Liver (tissue), 9 donors: ENCODE results near the gene KIFC1. TPM values are rescaled to one million over a fixed set of nuclear protein-coding genes. Genes with fewer than 3 reads are reported as not detected.

ENCODE experiments used
- DNase-seq: peaks from one replicate; pipeline ENCODE4 v3.0.0-alpha.2; 2017; ENCODE audit warnings: low spot score
- H3K27ac ChIP-seq, 2 donors: one replicate each; pipeline ENCODE4 v1.7.0; 2013; ENCODE audit warnings: inconsistent platforms in 2 of 2, low read length in 2 of 2, control low read depth in 1 of 2, low read depth in 1 of 2, mild to moderate bottlenecking in 1 of 2
- H3K27me3 ChIP-seq, 4 donors: one replicate each; pipeline versions ENCODE4 v1.6.1 to v1.7.0; 2013; ENCODE audit warnings: low read length in 3 of 4, inconsistent platforms in 1 of 4, mild to moderate bottlenecking in 1 of 4, moderate library complexity in 1 of 4; ENCODE audit not compliant: control insufficient read depth in 4 of 4, insufficient read depth in 4 of 4
- H3K36me3 ChIP-seq, 4 donors: one replicate each; pipeline versions ENCODE4 v1.6.1 to v1.7.0; 2013; ENCODE audit warnings: low read length in 3 of 4, mild to moderate bottlenecking in 3 of 4, low read depth in 1 of 4, moderate library complexity in 1 of 4; ENCODE audit not compliant: control insufficient read depth in 4 of 4, insufficient read depth in 3 of 4
- H3K4me1 ChIP-seq, 4 donors: one replicate each; pipeline versions ENCODE4 v1.6.1 to v1.7.0; 2013; ENCODE audit warnings: low read length in 3 of 4, mild to moderate bottlenecking in 3 of 4, moderate library complexity in 1 of 4; ENCODE audit not compliant: control insufficient read depth in 4 of 4, insufficient read depth in 4 of 4
- H3K4me3 ChIP-seq, 3 donors: one replicate each; pipeline versions ENCODE4 v1.6.1 to v1.7.0; 2013; ENCODE audit warnings: low read length in 3 of 3, control low read depth in 1 of 3, low read depth in 1 of 3, mild to moderate bottlenecking in 1 of 3
- H3K9ac ChIP-seq, 2 donors: one replicate each; pipeline ENCODE4 v1.7.0; 2013; ENCODE audit warnings: low read length in 2 of 2, mild to moderate bottlenecking in 2 of 2, moderate library complexity in 2 of 2, control low read depth in 1 of 2, low read depth in 1 of 2
- H3K9me3 ChIP-seq, 4 donors: one replicate each; pipeline versions ENCODE4 v1.6.1 to v1.7.0; 2013; ENCODE audit warnings: low read length in 3 of 4; ENCODE audit not compliant: control insufficient read depth in 4 of 4
- ATF3 ChIP-seq: IDR thresholded peaks from 2 replicates; pipeline ENCODE4 v1.6.1; 2016; ENCODE audit warnings: antibody characterized with exemption
- CTCF ChIP-seq: fragments of 150-350 bp; IDR thresholded peaks from 2 replicates; pipeline ENCODE4 v1.5.1; 2017; ENCODE audit warnings: improper control_type of control experiment, low read depth, low read length; ENCODE audit not compliant: missing input control
- EGR1 ChIP-seq, 2 donors: IDR thresholded peaks; 2 replicates each; pipeline ENCODE4 v1.6.1; 2016 to 2018; ENCODE audit warnings: antibody characterized with exemption in 2 of 2, low read depth in 2 of 2
- FOXA2 ChIP-seq: IDR thresholded peaks from 2 replicates; pipeline ENCODE4 v1.6.1; 2016; ENCODE audit warnings: antibody characterized with exemption
- GABPA ChIP-seq, 2 donors: IDR thresholded peaks in 1 of 2; conservative IDR thresholded peaks in 1 of 2; 2 replicates each; pipeline ENCODE4 v1.6.1; 2016; ENCODE audit warnings: antibody characterized with exemption in 2 of 2, mild to moderate bottlenecking in 1 of 2, moderate library complexity in 1 of 2
- HNF4A ChIP-seq, 2 donors: conservative IDR thresholded peaks; 2 replicates each; pipeline ENCODE4 v1.6.1; 2016; ENCODE audit warnings: antibody characterized with exemption in 2 of 2, mild to moderate bottlenecking in 2 of 2
- HNF4G ChIP-seq: IDR thresholded peaks from 2 replicates; pipeline ENCODE4 v1.6.1; 2016; ENCODE audit warnings: antibody characterized with exemption
- JUND ChIP-seq, 2 donors: IDR thresholded peaks; 2 replicates each; pipeline ENCODE4 v1.6.1; 2016; ENCODE audit warnings: antibody characterized with exemption in 2 of 2
- MAX ChIP-seq: IDR thresholded peaks from 2 replicates; pipeline ENCODE4 v1.6.1; 2016; ENCODE audit warnings: antibody characterized with exemption
- NR2F2 ChIP-seq: IDR thresholded peaks from 2 replicates; pipeline ENCODE4 v1.6.1; 2016; ENCODE audit warnings: antibody characterized with exemption
- RAD21 ChIP-seq, 2 donors: IDR thresholded peaks; 2 replicates each; pipeline ENCODE4 v1.6.1; 2016; ENCODE audit warnings: antibody characterized with exemption in 2 of 2, mild to moderate bottlenecking in 2 of 2
- REST ChIP-seq: IDR thresholded peaks from 2 replicates; pipeline ENCODE4 v1.6.1; 2016; ENCODE audit warnings: antibody characterized with exemption, mild to moderate bottlenecking
- RXRA ChIP-seq, 2 donors: IDR thresholded peaks; 2 replicates each; pipeline ENCODE4 v1.6.1; 2017 to 2018; ENCODE audit warnings: antibody characterized with exemption in 2 of 2, mild to moderate bottlenecking in 1 of 2
- SP1 ChIP-seq: IDR thresholded peaks from 2 replicates; pipeline ENCODE4 v1.6.1; 2018; ENCODE audit warnings: antibody characterized with exemption, mild to moderate bottlenecking
- TAF1 ChIP-seq: conservative IDR thresholded peaks from 2 replicates; pipeline ENCODE4 v1.6.1; 2016; ENCODE audit warnings: antibody characterized with exemption, mild to moderate bottlenecking
- YY1 ChIP-seq: IDR thresholded peaks from 2 replicates; pipeline ENCODE4 v1.6.1; 2016; ENCODE audit warnings: antibody characterized with exemption, mild to moderate bottlenecking
- ZBTB33 ChIP-seq: IDR thresholded peaks from 2 replicates; pipeline ENCODE4 v1.6.1; 2016; ENCODE audit warnings: antibody characterized with exemption
- WGBS: extraction: QIAGEN DNeasy Blood & Tissue Kit; methylation state at CpG from one replicate; pipeline ENCODE4 v1.1.7; 2013; 5-methylcytosine and 5-hydroxymethylcytosine counted together
- polyA plus RNA-seq, 2 donors: library from polyadenylated mRNA; stranded (reverse) in 1 of 2; unstranded in 1 of 2; fragments of 200-250 nt in 1 of 2; fragments of >200 nt in 1 of 2; fragmentation: Nextera tagmentation in 1 of 2; extraction: Ambion mirVana in 1 of 2; gene quantifications; one replicate each; pipeline versions ENCODE4 v1.2.1 to v1.2.3, GENCODE V29; 2013 to 2015
- total RNA-seq, 2 donors: library from RNA; depleted of rRNA; stranded (reverse); fragments of >200 nt; gene quantifications; one replicate each; pipeline ENCODE4 v1.2.3, GENCODE V29; 2014
- donor health status: healthy.
- donor health status: healthy.
- donor health status: healthy.
- donor health status: healthy.
- donor health status: healthy.

The KIFC1 gene
- total and polyA plus RNA-seq, 4 donors = 0.08 to 30.0 (median 1.3) TPM

GRCh38 chr6:33426590-33427511 lies 35.2 kb downstream of the KIFC1 start:
- H3K9ac ChIP-seq = peak overlapping the region in 1 of 2 donors; percentile 56
- peak overlapping the region; percentile 67 to 88 for H3K27ac ChIP-seq
- DNase-seq = no peak
- WGBS = 21% methylated on average over 12 of the region's 12 CpGs
- no peaks in the 10 kb centered on the region for H3K9me3 ChIP-seq
- peak overlapping the region; percentile 36 to 62 (median 58) for H3K4me3 ChIP-seq
- peaks cover 13 to 47% (median 28%) of the 10 kb centered on the region in 4 donors for H3K4me1 ChIP-seq
- TF ChIP-seq JUND (IDR thresholded peaks at IDR 0.05) (no peak), SP1 (no peak), NR2F2 (no peak), FOXA2 (no peak), ATF3 (no peak), GABPA (IDR thresholded peaks at IDR 0.05 in 1 of 2, conservative IDR thresholded peaks at IDR 0.05 in 1 of 2) (no peak), HNF4G (no peak), RXRA (IDR thresholded peaks at IDR 0.05) (no peak), TAF1 (no peak), CTCF (no peak), EGR1 (IDR thresholded peaks at IDR 0.05; ENCODE audit: low read depth in 2 of 2) (no peak), YY1 (no peak), HNF4A (conservative IDR thresholded peaks at IDR 0.05) (no peak), MAX (no peak), RAD21 (IDR thresholded peaks at IDR 0.05) (no peak), REST (no peak), ZBTB33 (no peak)
- no peaks in the 10 kb centered on the region for H3K36me3 ChIP-seq
- no peaks in the 10 kb centered on the region for H3K27me3 ChIP-seq
